Measurements from ENCODE around the gene NLN.
"Not testable (repeated sequence)": the region's sequence is repeated elsewhere in the genome, so short reads cannot be mapped to it uniquely, and the experiment has no call there.

NLN gene

DNA sequence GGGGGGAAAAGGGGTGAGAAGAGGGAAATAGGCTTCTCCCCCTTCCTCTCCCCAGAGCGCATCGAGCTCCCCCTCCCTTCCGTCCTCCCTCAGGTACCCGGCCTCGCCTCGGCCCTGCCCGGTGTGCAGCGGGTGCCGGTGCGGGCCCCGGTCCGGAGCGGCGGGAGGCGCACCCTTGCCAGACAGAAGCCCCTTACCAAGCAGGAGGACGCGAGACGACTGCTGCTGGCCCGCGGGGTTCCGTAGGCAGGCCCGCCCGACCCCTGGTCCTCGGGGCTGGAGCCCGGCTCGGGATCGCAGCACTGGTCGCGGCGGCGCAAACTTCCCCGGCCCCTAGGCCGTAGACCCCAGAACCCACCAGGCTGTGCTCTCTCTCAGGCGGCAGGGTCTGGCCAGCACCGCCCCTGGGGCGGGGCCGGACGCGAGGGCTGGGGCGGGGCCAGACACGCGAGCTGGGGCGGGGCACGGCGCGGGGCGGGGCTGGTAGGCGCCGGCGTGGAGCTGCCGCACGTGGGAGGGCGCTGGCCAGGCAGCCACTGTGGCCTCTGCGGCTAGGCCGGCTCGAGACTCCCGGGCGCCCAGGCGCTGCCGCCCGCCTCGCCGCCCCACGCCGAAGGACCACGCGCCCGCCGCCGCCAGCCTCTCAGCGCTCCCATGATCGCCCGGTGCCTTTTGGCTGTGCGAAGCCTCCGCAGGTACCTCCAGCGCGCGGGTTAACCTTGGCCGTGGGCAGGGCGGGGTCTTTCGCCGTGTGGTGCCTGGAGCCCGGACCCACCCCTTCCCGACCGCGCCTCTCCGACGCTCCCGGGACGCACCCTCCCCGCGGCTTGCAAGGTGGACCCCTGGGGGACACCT is at the start of gene NLN, which contains the start of gene SGTB:
Gene NLN, plus strand, starts transcription at position 486 of the 855 bp plus-strand sequence. Its CDS starts 169 bp downstream, at position 655.
Gene SGTB, minus strand, starts transcription at position 390 of the 855 bp plus-strand sequence. CDS start 1,302 bp downstream, outside the sequence.
- peak; percentile 17 to 93 (median 82) for DNase-seq

GRCh38 chr5:65672796-65673195 is 49.2 kb upstream of the NLN start:
- no peak for DNase-seq

DNA sequence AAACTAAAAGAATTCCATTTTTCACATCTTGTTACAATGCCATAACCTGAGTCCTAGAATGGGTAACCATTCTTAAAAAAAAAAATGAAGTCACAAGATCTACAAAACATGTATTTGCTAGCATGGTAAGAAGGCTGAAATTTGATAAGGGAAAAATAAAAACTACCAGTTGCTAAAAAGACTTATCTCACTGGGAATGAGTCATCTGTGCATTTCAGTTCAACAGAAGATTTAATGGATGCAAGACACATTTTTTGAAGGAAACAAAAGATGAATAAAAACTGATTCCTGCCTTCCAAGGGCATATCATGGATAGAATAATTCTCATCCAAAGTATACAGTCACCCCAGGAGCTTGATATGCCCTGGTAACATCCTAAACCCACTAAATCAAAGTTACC is 47.3 kb upstream of the NLN start:
- DNase-seq: no peak

DNA sequence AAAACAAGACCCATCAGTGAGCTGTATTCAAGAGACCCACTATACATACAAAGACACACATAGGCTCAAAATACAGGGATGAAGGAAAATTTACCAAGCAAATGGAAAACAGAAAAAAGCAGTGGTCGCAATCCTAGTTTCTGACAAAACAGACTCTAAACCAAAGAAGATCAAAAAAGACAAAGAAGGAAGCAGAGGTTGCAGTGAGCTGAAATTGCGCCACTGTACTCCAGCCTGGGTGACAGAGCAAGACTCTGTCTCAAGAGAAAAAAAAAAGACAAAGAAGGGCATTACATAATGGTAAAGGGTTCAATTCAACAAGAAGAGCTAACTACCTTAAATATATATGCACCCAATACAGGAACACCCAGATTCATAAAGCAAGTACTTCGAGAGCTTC is 45.9 kb upstream of the NLN start:
- not testable (repeated sequence) for DNase-seq

- DNase-seq: no peak
Observed at GRCh38 chr5:65682148-65682547, 39.9 kb upstream of the NLN start.

- no peak for DNase-seq
Observed at GRCh38 chr5:65693121-65693520, 28.9 kb upstream of the NLN start.

GRCh38 chr5:65695162-65695755 is 26.7 kb upstream of the NLN start:
- DNase-seq: peak in 26 of 56 donors; percentile 0 to 58 (median 12)

GRCh38 chr5:65695896-65696295 is 26.1 kb upstream of the NLN start:
- peak in 35 of 56 donors; percentile 0 to 56 (median 16) for DNase-seq

GRCh38 chr5:65696892-65697291 is 25.1 kb upstream of the NLN start:
- DNase-seq: no peak

DNA sequence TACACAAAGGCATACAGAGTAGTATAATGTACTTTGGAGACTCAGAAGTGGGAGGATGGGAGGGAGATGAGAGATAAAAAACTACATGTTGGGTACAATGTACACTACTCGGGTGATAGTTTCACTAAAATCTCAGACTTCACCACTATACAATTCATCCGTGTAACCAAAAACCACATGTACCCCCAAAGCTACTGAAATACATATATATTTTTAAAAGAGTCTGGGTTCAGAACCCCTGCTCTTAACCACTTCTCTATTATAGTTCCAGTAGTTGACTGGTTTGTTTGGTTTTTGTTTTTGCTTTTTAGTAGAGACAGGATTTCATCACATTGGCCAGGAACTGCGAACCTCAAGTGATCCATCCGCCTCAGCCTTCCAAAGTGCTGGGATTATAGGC is 22.7 kb upstream of the NLN start:
- no peak for DNase-seq

DNA sequence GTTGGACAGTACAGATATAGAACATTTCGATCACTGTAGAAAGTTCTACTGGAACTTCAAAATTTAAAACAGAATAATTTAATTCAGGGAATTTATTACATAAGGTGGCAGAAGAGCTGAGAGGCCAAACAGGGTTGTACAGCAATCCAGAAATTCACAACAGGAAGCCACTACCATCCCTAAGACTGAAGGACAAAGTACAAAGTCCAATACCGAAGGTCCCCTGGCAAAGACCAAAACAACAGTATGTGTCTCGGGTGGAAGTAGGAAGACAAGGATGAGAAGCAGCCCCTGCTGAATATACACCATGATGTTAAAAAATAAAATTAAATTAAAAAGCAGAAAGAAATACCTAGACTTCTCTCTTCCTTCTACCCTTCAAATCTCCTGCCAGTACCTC is 20.0 kb upstream of the NLN start:
- no peak for DNase-seq

GRCh38 chr5:65704621-65705239 is 17.3 kb upstream of the NLN start:
- no peak for DNase-seq

DNA sequence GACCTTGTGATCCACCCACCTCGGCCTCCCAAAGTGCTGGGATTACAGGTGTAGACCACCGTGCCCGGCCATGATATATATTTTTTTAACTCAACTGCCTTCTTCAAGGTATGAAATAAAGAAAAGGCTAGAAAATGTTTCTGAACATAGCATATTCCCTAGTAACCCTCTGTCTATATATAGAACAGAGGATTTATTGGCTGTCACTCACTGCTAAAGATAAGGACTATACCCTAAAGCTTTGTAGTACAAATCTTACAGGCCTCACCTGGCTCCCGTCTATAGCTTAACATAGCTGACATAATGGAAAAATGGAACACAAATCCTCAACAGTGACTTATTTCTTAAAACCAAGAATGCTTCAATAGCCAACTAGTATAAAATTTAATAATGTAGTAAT is 14.3 kb upstream of the NLN start:
- no peak for DNase-seq

- no peak for DNase-seq
Observed at GRCh38 chr5:65708145-65708544, 13.9 kb upstream of the NLN start.

- no peak for DNase-seq
Observed at GRCh38 chr5:65718576-65719310, 3.3 kb upstream of the NLN start.

DNA sequence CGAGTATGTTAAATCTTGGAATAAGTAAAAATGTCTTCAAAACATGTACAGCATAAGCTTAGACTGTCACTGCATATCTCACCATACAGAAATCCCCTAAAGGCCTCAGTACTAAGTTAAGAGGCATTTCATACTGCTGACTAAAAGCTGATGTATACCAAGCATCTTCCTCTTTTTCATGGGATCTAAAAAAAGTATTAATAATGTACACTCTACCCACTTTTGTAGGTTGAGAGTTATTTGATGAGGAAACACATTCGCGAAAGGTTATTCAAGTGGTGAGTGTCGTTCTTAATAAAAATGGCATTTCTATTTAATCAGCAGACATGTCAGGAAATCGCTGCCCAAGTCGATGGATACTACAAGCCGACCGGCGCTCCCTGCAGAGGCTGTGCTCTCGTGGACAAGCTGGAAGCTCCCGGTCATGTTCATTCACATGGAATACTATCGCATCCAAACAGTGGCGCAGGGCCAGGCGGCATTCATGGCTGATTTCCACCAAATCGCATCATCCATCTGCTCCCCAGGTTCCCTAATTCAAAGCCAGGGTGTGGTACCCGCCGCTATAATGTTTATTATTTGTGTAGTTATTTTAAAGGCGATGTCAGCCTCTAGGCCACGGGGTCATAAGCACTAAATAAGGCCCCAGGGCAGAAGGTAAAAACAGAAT is 820 bp upstream of the NLN start:
- peak in 49 of 56 donors; percentile 2 to 79 (median 38) for DNase-seq

DNA sequence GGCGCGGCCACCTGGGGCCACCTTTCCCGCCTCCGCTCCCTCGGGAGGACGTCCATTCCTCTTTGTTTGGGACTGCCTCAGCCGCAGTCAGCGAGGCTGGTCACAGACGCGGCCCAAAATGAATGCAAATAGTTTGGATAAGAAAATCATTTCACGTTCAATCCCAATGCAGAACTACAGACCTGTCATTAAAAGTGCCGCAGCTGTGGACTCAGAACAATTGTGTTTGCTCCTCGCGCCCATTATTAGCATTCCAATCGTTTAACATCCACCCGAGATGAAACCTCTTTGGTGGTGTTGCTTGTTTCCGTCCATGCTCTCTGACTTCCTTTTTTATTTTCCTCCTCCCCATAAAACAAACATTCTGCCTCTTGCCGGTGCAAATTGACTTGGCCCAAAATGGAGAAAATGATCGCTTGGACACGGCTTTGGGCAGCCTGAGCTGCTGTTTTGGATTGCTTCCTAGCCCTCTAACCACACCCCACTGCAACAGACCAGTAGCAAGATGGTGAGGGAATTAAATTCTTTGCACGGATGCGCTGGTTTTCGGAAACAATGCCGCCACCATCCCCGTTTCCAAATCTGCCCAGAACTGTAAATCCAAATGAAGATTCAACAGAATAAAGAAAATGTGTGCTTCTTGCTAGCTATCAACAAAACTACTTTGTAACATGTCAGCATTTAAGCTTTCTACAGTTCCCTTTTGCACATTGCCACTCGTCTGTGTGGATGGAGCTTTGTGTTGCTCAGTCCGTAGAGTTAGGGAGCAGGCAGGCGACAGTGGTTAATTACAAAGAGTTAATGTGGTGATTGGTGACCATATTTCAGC is 784 bp downstream of the NLN start:
- peak in 43 of 56 donors; percentile 1 to 59 (median 24) for DNase-seq

GRCh38 chr5:65727491-65728156 is 5.6 kb downstream of the NLN start:
- no peak for DNase-seq

DNA sequence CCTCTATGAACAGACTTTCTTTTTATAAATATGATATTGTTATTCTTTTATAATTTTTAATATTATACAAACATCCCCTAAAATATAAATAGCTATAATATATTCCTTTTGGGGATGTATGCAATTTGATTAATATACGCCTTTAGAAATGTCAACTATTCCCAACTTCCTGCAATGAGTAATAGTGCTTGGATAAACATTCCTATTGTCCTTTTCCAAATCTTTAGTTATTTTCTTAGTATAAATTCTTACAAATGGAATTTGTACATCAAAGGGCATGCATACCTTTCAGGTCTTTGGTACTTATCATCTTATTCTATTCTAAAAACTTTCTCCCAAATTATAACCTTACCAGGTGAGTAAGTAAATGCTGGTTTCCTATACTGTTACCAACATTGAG is 6.2 kb downstream of the NLN start:
- no peak for DNase-seq

Data from nucleus accumbens (tissue), 56 donors.